ENCODE data around the gene URB2. TPM values are rescaled to one million over a fixed set of nuclear protein-coding genes. Genes with fewer than 3 reads are reported as not detected.
"Not testable (repeated sequence)": the region's sequence is repeated elsewhere in the genome, so short reads cannot be mapped to it uniquely, and the experiment has no call there.

The URB2 gene
- polyA plus RNA-seq, 10 donors: 5.2 to 7.7 (median 6.3) TPM

- no peak for DNase-seq
Observed at GRCh38 chr1:229690662-229691061, 64.6 kb downstream of the URB2 start.

- DNase-seq: no peak
Observed at GRCh38 chr1:229691362-229691761, 65.3 kb downstream of the URB2 start.

DNA sequence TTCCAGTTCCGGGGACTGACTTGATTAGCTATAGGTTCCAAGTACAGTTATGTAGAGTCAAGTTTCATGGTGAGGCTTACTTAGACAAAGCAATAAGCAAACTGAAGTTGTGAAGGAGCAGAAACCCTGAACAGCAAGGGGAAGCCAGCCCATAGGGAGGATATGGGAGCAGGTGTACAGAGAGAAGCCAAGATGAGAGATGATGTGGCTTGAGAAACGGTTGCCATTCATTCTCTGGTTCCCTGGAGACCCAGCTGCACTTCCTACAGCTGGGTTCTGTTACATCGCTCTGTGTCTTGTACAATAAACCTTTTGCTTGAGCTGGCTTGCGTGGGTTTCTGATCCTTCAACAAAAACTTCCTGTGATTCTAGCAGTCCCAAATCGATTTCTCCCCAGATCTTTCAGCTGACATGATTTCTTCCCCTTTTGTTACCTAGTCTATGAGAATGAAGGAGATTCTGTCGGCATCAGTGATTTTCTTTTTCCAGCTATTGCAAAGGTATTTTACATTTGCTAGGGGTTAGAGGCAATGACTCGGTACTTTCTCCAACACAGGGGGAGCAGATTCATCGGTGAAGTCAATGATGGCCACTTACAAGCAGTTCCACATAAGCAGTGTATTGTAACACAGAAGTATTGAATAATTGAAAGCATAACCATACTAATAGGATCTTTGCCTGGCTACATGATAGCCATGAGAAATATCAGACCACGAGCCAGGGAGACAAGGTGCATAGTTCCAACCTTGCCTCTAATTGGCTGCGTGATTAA, 67.3 kb downstream of the URB2 start:
- peak; percentile 24 to 89 (median 65) for DNase-seq

- DNase-seq: peak; percentile 72 to 92 (median 74)
Observed at GRCh38 chr1:229694053-229694693, 68.1 kb downstream of the URB2 start.

- DNase-seq: no peak
Observed at GRCh38 chr1:229696385-229696784, 70.3 kb downstream of the URB2 start.

- peak in 1 of 3 donors; percentile 40 for DNase-seq
Observed at GRCh38 chr1:229699613-229700267, 73.7 kb downstream of the URB2 start.

DNA sequence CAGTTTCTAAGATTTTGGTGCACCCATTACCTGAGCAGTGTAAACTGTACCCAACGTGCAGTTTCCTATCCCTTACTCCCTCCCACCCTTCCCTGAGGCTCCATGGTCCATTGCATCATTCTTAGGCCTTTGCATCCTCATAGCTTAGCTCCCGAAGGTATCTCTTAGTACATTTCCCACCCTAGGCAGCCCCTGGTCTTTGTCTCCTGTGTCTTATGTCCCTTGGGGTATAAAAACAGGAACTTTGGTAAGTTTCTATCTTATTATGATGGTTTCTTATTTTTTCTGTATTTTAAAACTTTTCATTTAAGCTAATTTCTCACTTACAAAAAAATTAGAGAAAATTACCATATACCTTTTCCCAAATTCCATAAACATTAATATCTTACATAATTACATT, 78.1 kb downstream of the URB2 start:
- DNase-seq: no peak

DNA sequence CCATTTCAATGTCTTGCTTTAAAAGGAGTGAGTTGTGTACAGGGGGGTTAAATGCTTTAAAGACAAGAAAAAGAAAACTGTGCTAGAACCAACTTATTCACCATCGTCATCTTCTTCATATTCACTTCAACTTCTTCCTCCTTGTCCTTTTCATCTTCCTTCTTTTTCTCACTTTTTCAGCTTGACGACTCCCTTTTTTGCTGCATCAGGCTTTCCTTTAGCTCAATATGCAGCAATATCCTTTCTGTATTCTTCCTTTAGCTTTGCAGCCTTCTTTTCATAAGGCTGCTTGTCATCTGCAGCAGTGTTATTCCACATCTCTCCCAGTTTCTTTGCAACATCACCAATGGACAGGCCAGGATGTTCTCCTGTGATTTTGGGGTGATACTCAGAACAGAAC, 79.1 kb downstream of the URB2 start:
- DNase-seq: not testable (repeated sequence)

DNA sequence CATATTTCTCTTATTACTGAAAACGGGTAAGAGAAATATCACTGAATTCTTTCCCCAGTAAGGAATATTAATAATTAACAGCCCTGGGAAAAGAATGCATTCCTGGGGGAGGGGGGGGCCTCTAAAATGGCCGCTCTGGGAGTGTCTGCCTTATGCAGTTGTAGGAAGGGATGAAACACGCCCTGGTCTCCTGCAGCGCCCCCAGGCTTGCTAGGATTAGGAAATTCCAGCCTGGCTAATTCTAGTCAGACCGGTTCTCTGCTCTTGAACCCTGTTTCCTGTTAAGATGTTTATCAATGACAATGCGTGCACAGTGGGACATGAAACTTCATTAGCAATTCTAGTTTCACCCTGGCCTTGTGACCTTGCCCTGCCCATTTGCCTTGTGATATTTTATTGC, 81.1 kb downstream of the URB2 start:
- not testable (repeated sequence) for DNase-seq

- no peak for DNase-seq
Observed at GRCh38 chr1:229709500-229710013, 83.5 kb downstream of the URB2 start.

Other genes with a start within 250 kb of the URB2 start
- over 10,000 TPM in 8 of 10 donors, 1,000 to 10,000 TPM in 2; 4,191 to 13,843 (median 11,774) TPM for gene ACTA1, start 192.2 kb upstream of the URB2 start, polyA plus RNA-seq (ENCODE audit: insufficient read length in 10 of 10)
- gene NUP133, start 117.9 kb upstream of the URB2 start, polyA plus RNA-seq (ENCODE audit: insufficient read length in 10 of 10): 10 to 100 TPM; 22.8 to 34.2 (median 30.7) TPM
- gene ABCB10, start 67.5 kb upstream of the URB2 start, polyA plus RNA-seq (ENCODE audit: insufficient read length in 10 of 10): 10 to 100 TPM; 12.7 to 18.9 (median 16.7) TPM
- gene TAF5L, start 125 bp upstream of the URB2 start, polyA plus RNA-seq (ENCODE audit: insufficient read length in 10 of 10): 10 to 100 TPM in 9 of 10 donors, 1 to 10 TPM in 1; 9.8 to 13.7 (median 12.2) TPM